GM12878 (cell line): ENCODE data around the gene IL1R2. TPM values are rescaled to one million over a fixed set of nuclear protein-coding genes. Genes with fewer than 3 reads are reported as not detected.

ENCODE experiments used
- ATAC-seq: fragments of 200-7000 bp; cut with Tn5 transposase; 3 replicates; pipeline ENCODE4 v1.9.1; 2020; ENCODE audit warnings: mild to moderate bottlenecking, moderate library complexity
- BruUV-seq: library from RNA; stranded (reverse); fragments of 400-500 nt; replicated peaks from 2 replicates; lab custom pipeline; 2021; lab: Mats Ljungman, UMichigan
- CTCF ChIA-PET: fragments of 300-600 bp; sonication (Branson Sonifier 250); formaldehyde crosslinking; extraction: SDS; loops from one replicate; lab custom pipeline; 2021; ENCODE audit warnings: inconsistent platforms; lab: Yijun Ruan, JAX
- POLR2A ChIA-PET: fragments of 350-600 bp; formaldehyde crosslinking; extraction: SDS; loops from one replicate; lab custom pipeline; 2021; ENCODE audit warnings: inconsistent platforms; lab: Charles Lee
- RAD21 ChIA-PET: fragments of 300-600 bp; sonication (Branson Sonifier 250); formaldehyde crosslinking; loops from one replicate; lab custom pipeline; 2023; ENCODE audit warnings: antibody characterized with exemption; ENCODE audit not compliant: unreplicated experiment; lab: Charles Lee
- SMC1A ChIA-PET: fragments of 300-600 bp; sonication (Branson Sonifier 250); formaldehyde crosslinking; loops from one replicate; lab custom pipeline; 2023; ENCODE audit not compliant: unreplicated experiment, uncharacterized antibody; lab: Charles Lee
- DNase-seq: peaks from one replicate; pipeline ENCODE4 v3.0.0-alpha.2; 2011; ENCODE audit warnings: low read depth, low spot score
- FAIRE-seq: peaks from 3 replicates; lab custom pipeline; 2011; peaks lifted over from hg19 to GRCh38; lab: Jason Lieb, UNC
- H2AFZ ChIP-seq: 2 replicates; pipeline ENCODE4 v1.6.0; 2011; ENCODE audit warnings: low read depth, low read length, control low read depth; ENCODE audit not compliant: control insufficient read depth
- H3K27ac ChIP-seq: 2 replicates; pipeline ENCODE4 v1.5.1; 2011; ENCODE audit warnings: control low read depth; ENCODE audit not compliant: control insufficient read depth, insufficient read depth
- H3K27me3 ChIP-seq, 2 experiments: replicated peaks in 1 of 2; 2 replicates each; pipeline versions ENCODE4 v1.6.0 to v1.6.1; 2011; ENCODE audit warnings: low read length in 1 of 2; ENCODE audit not compliant: control insufficient read depth in 2 of 2, insufficient read depth in 2 of 2
- H3K36me3 ChIP-seq, 2 experiments: 2 replicates each; pipeline ENCODE4 v1.5.1; 2011; ENCODE audit warnings: low read length in 1 of 2; ENCODE audit not compliant: control insufficient read depth in 2 of 2, insufficient read depth in 2 of 2
- H3K4me1 ChIP-seq: 2 replicates; pipeline ENCODE4 v1.6.1; 2011; ENCODE audit warnings: mild to moderate bottlenecking, low read length, moderate library complexity, mixed read lengths; ENCODE audit not compliant: control insufficient read depth, insufficient read depth
- H3K4me2 ChIP-seq: 2 replicates; pipeline ENCODE4 v1.6.0; 2011; ENCODE audit warnings: control low read depth; ENCODE audit not compliant: control insufficient read depth, insufficient read depth
- H3K4me3 ChIP-seq: fragments of 200-600 bp; sonication (generic); 2 replicates; pipeline ENCODE4 v1.5.1; 2016
- H3K79me2 ChIP-seq: 2 replicates; pipeline ENCODE4 v1.6.0; 2011; ENCODE audit warnings: low read length; ENCODE audit not compliant: control insufficient read depth, insufficient read depth
- H3K9ac ChIP-seq: 2 replicates; pipeline ENCODE4 v1.8.0; 2011; ENCODE audit warnings: low read length, control low read depth, mixed read lengths; ENCODE audit not compliant: control insufficient read depth, insufficient read depth
- H3K9me3 ChIP-seq: replicated peaks from 3 replicates; pipeline ENCODE4 v1.5.1; 2011; ENCODE audit warnings: mild to moderate bottlenecking, low read length; ENCODE audit not compliant: control insufficient read depth, insufficient read depth
- H4K20me1 ChIP-seq: 2 replicates; pipeline ENCODE4 v1.6.0; 2011; ENCODE audit not compliant: control insufficient read depth, insufficient read depth
- DPF2 ChIP-seq: fragments of 450-650 bp; IDR thresholded peaks from 2 replicates; pipeline ENCODE4 v1.6.1; 2017; ENCODE audit warnings: mild to moderate bottlenecking
- LARP7 ChIP-seq: fragments of 450-650 bp; IDR thresholded peaks from 2 replicates; pipeline ENCODE4 v1.6.1; 2017; ENCODE audit warnings: mild to moderate bottlenecking
- WRNIP1 ChIP-seq: IDR thresholded peaks from 2 replicates; pipeline ENCODE4 v1.6.1; 2011; ENCODE audit warnings: low read depth, low read length, improper control_type of control experiment, borderline replicate concordance
- YBX1 ChIP-seq: fragments of 450-650 bp; IDR thresholded peaks from 2 replicates; pipeline ENCODE4 v1.6.1; 2016; ENCODE audit warnings: antibody characterized with exemption
- WGBS: methylation state at CpG from one replicate; pipeline ENCODE4 v1.1.6; 2016; ENCODE audit warnings: low lambda C conversion rate; ENCODE audit not compliant: insufficient replicate concordance, insufficient coverage; ENCODE audit errors: missing lambda C conversion rate; 5-methylcytosine and 5-hydroxymethylcytosine counted together
- in situ Hi-C: fragments of 300-500 bp; cut with MboI; formaldehyde crosslinking; loops from 9 replicates; pipeline ENCODE4 v1.14.3; 2018; ENCODE audit warnings: mixed read lengths
- intact Hi-C: fragments of 100-400 bp; cut with micrococcal nuclease; formaldehyde crosslinking; loops from one replicate; pipeline ENCODE4 v1.14.2; 2022; ENCODE audit not compliant: unreplicated experiment
- polyA plus RNA-seq, 11 experiments: library from polyadenylated mRNA; depleted of rRNA in 4 of 11; unstranded in 6 of 11; stranded (reverse) in 5 of 11; fragments of >200 nt; fragmentation: Nextera tagmentation in 4 of 11; fragmentation: Illumina TruSeq in 1 of 11; extraction: Ambion mirVana in 4 of 11; extraction: Trizol in 1 of 11; gene quantifications; 1 replicate in 1 of 11; 2 replicates in 10 of 11; pipeline versions ENCODE4 v1.2.1 to v1.2.3, GENCODE V29; 2011 to 2016; ENCODE audit warnings: inconsistent platforms in 2 of 11, missing spikeins in 2 of 11, low read depth in 1 of 11
- total RNA-seq, 4 experiments: library from RNA; depleted of rRNA in 3 of 4; stranded (reverse); fragments of >200 nt in 3 of 4; fragmentation: Illumina TruSeq in 1 of 4; extraction: Trizol in 1 of 4; gene quantifications; 2 replicates each; pipeline versions ENCODE4 v1.2.1 to v1.2.3, GENCODE V29; 2013 to 2021

Gene IL1R2
- total and polyA plus RNA-seq, 10 of the 15 experiments (the other 5 are each of a cell fraction or from before 2014, with no cell fraction given) = 0.44 to 6.4 (median 0.62) TPM

DNA sequence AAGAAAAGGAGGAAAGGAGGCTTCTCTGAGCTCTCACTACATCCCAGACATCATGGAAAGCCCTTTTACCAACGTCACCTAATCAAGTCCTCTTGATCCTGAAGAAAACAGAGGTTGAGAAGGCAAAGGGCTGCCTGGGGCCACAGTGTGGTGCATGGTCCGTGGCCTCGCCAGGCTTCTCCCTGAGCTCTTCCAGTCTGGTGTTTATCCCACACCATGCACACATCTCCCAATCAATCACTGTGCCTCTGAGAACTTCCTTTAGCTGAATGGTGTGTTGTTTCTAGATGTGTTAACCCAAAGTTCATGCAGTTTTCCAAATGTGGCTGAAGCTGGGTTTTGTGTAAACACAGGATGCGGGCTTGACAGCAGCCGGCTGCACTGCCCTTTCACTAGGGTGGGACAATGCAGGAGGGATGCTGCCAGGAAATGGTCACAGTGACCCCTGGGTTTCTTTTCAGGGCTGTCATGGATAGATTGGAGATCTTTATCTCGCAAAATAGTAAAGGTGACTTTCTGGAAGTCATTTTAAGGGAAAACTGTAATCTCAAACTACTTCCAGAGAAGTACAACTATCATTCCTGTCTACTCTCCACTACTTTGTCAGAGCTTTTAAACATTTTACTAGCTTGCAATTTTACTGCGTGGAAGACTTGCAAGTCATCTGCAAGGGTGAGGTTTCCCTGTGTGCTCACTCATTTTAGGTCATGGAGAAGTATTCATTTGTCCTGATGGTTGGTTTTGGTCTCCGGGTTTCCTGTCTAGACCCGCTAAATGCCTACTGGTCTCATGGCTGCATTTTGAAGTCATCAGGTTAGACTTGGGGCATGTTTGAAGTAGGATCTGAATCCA, 54.6 kb downstream of the IL1R2 start:
- H3K27me3 ChIP-seq = no peaks in the 10 kb centered on the region
- FAIRE-seq (no peak), ATAC-seq (no peak), DNase-seq (no peak)
- no peak overlapping the region for H3K4me3 ChIP-seq
- no peak for TF ChIP-seq LARP7
- 46% methylated on average over 9 of the region's 9 CpGs for WGBS
- no peak overlapping the region for H3K27ac ChIP-seq
- intact Hi-C loops = no loop called here
- RAD21 ChIA-PET = interaction anchor here (1.0 kb wide), 1 partner anchor 194 kb away, joined by 4 read pairs; no protein-coding TSS in a partner anchor
- H2AFZ ChIP-seq = no peak overlapping the region
- no TSS peak for BruUV-seq
- no peaks in the 10 kb centered on the region for H3K36me3 ChIP-seq
- no peak overlapping the region for H3K9ac ChIP-seq
- SMC1A ChIA-PET = interaction anchor here (0.6 to 9.1 kb wide), 6 partner anchors 10 to 194 kb away, joined by 3 to 68 read pairs (median 4); no protein-coding TSS in a partner anchor
- no peaks in the 10 kb centered on the region for H3K4me1 ChIP-seq
- CTCF ChIA-PET = interaction anchor here (0.8 to 2.6 kb wide), 6 partner anchors 10 to 194 kb away, joined by 3 to 11 read pairs (median 4); no protein-coding TSS in a partner anchor
- POLR2A ChIA-PET = interaction anchor here (0.6 to 2.4 kb wide), 4 partner anchors 9 to 185 kb away, joined by 3 to 9 read pairs (median 4); no protein-coding TSS in a partner anchor
- no peaks in the 10 kb centered on the region for H4K20me1 ChIP-seq
- peaks cover 2% of the 10 kb centered on the region; the same call in 1 of the 3 replicates for H3K9me3 ChIP-seq
- H3K4me2 ChIP-seq = no peak overlapping the region
- H3K79me2 ChIP-seq = no peaks in the 10 kb centered on the region
- in situ Hi-C loops = no loop called here

DNA sequence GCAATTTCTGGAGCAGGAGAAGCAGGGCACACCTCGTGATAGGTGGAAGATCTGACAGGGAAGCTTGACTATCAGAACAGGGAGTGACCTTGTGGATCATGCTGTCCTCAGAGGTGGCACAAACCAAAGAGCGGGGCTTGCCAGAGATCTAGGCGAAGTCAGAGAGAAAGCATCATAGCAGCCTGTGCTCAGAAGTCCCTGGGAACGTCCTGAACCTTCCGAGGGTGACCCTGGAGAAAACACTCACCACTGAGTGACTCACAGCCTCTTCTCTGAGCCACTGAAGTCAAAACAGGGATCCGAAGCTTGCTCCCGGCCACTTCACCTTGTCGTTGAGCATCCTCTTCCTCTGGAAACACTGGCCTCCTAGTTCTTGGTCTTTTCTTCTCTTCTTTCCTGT, 56.7 kb downstream of the IL1R2 start:
- H4K20me1 ChIP-seq = no peaks in the 10 kb centered on the region
- ATAC-seq (no peak), FAIRE-seq (no peak), DNase-seq (no peak)
- H3K27ac ChIP-seq = no peak overlapping the region
- SMC1A ChIA-PET = interaction anchor here (0.8 kb wide), 1 partner anchor 9 kb away, joined by 3 read pairs; no protein-coding TSS in a partner anchor
- in situ Hi-C loops (no loop called here), intact Hi-C loops (no loop called here)
- no peaks in the 10 kb centered on the region for H3K36me3 ChIP-seq
- no peak overlapping the region for H3K4me2 ChIP-seq
- POLR2A ChIA-PET = no interaction called here
- H3K4me1 ChIP-seq = no peaks in the 10 kb centered on the region
- no peaks in the 10 kb centered on the region for H3K27me3 ChIP-seq
- no peak overlapping the region for H3K9ac ChIP-seq
- no peak overlapping the region for H2AFZ ChIP-seq
- H3K79me2 ChIP-seq = no peaks in the 10 kb centered on the region
- CTCF ChIA-PET = no interaction called here
- no peak overlapping the region for H3K4me3 ChIP-seq
- no peak for TF ChIP-seq WRNIP1
- TF ChIP-seq YBX1 = no peak
- no peak for TF ChIP-seq DPF2
- RAD21 ChIA-PET = no interaction called here
- H3K9me3 ChIP-seq = peaks cover 2% of the 10 kb centered on the region; the same call in 1 of the 3 replicates
- WGBS = 40% methylated on average over 8 of the region's 8 CpGs
- no TSS peak for BruUV-seq
